Measurements from ENCODE around the gene LHX6. TPM values are rescaled to one million over a fixed set of nuclear protein-coding genes. Genes with fewer than 3 reads are reported as not detected.
A peak's percentile ranks its signal among the peaks of the same experiment; 100 is the strongest.

The LHX6 gene
- total RNA-seq, 6 donors from 2014 or later: 1.0 to 11.3 (median 2.9) TPM

- ATAC-seq (ENCODE audit: low FRiP score in 2 of 2): no peak
- Histone ChIP-seq H3K9me3 (no peaks in the 10 kb centered on the region), H3K4me1 (peaks cover 22 to 39% (median 31%) of the 10 kb centered on the region in 4 donors), H3K27me3 (peaks cover 0 to 58% (median 21%) of the 10 kb centered on the region in 4 donors), H3K36me3 (no peaks in the 10 kb centered on the region), H3K4me3 (no peak overlapping the region), H3K27ac (no peak overlapping the region)
- TF ChIP-seq EP300 (IDR thresholded peaks at IDR 0.05) (no peak), POLR2AphosphoS5 (IDR thresholded peaks at IDR 0.05) (no peak), CTCF (IDR thresholded peaks at IDR 0.05) (no peak), POLR2A (IDR thresholded peaks at IDR 0.05) (no peak)
- WGBS, 2 donors: 37 to 63% methylated on average over 4 of the region's 4 CpGs
- DNase-seq: no peak
These were observed 11.1 kb downstream of the LHX6 start for GRCh38 chr9:122217640-122218039.

GRCh38 chr9:122216798-122217418, 11.8 kb downstream of the LHX6 start:
- DNase-seq (peak in 1 of 2 donors; percentile 68), ATAC-seq (ENCODE audit: low FRiP score in 2 of 2) (no peak)
- TF ChIP-seq CTCF (IDR thresholded peaks at IDR 0.05): no peak
- TF ChIP-seq POLR2A (IDR thresholded peaks at IDR 0.05): no peak
- TF ChIP-seq POLR2AphosphoS5 (IDR thresholded peaks at IDR 0.05): no peak
- TF ChIP-seq EP300 (IDR thresholded peaks at IDR 0.05): no peak
- Histone ChIP-seq H3K9me3 (no peaks in the 10 kb centered on the region), H3K4me1 (peaks cover 22 to 39% (median 31%) of the 10 kb centered on the region in 4 donors), H3K27ac (no peak overlapping the region), H3K27me3 (peaks cover 0 to 53% (median 19%) of the 10 kb centered on the region in 4 donors), H3K4me3 (no peak overlapping the region), H3K36me3 (no peaks in the 10 kb centered on the region)
- 63 to 68% methylated on average over 14 to 35 of the region's 35 CpGs for WGBS, 2 donors

- 82 to 87% methylated on average over 2 to 4 of the region's 4 CpGs for WGBS, 2 donors
- no peak overlapping the region for H3K4me3 ChIP-seq
- ATAC-seq (ENCODE audit: low FRiP score in 2 of 2) (no peak), DNase-seq (no peak)
- H3K27ac ChIP-seq: no peak overlapping the region
- no peaks in the 10 kb centered on the region for H3K36me3 ChIP-seq
- H3K27me3 ChIP-seq: peaks cover 0 to 49% (median 17%) of the 10 kb centered on the region in 4 donors
- no peak for TF ChIP-seq POLR2AphosphoS5 (IDR thresholded peaks at IDR 0.05)
- no peak for TF ChIP-seq POLR2A (IDR thresholded peaks at IDR 0.05)
- no peak for TF ChIP-seq CTCF (IDR thresholded peaks at IDR 0.05)
- H3K4me1 ChIP-seq: peaks cover 22 to 37% (median 31%) of the 10 kb centered on the region in 4 donors
- no peaks in the 10 kb centered on the region for H3K9me3 ChIP-seq
These were observed 12.5 kb downstream of the LHX6 start for GRCh38 chr9:122216138-122216797.

- Histone ChIP-seq H3K27me3 (peaks cover 0 to 43% (median 12%) of the 10 kb centered on the region in 4 donors), H3K4me1 (peaks cover 22 to 33% (median 31%) of the 10 kb centered on the region in 4 donors), H3K27ac (no peak overlapping the region), H3K9me3 (no peaks in the 10 kb centered on the region), H3K4me3 (no peak overlapping the region), H3K36me3 (no peaks in the 10 kb centered on the region)
- no peak for TF ChIP-seq CTCF (IDR thresholded peaks at IDR 0.05)
- no peak for TF ChIP-seq POLR2A (IDR thresholded peaks at IDR 0.05)
- no peak for TF ChIP-seq EP300 (IDR thresholded peaks at IDR 0.05)
- no peak for TF ChIP-seq POLR2AphosphoS5 (IDR thresholded peaks at IDR 0.05)
- ATAC-seq (ENCODE audit: low FRiP score in 2 of 2) (no peak), DNase-seq (no peak)
- 100% methylated on average over 1 of the region's 1 CpG for WGBS, 2 donors
These were observed 13.1 kb downstream of the LHX6 start for GRCh38 chr9:122215663-122216062.

All from upper lobe of left lung (tissue), 6 donors.